Posterior vena cava (tissue), 2 donors: ENCODE results near the gene LRRTM2. TPM values are rescaled to one million over a fixed set of nuclear protein-coding genes. Genes with fewer than 3 reads are reported as not detected.

Experiments used
- DNase-seq: peaks from one replicate; pipeline ENCODE4 v3.0.0-alpha.2; 2020; ENCODE audit warnings: low spot score
- intact Hi-C, 2 donors: fragments of 100-400 bp; cut with DNase I; formaldehyde crosslinking; loops; one replicate each; pipeline versions ENCODE4 v1.14.1 to v1.14.2; 2022 to 2023
- total RNA-seq, 2 donors: library from RNA; stranded (reverse); fragmentation: NEBNext Ultra II Directional; extraction: Animal tissue kit (Norgen Biotek cat#: 25700); gene quantifications; one replicate each; pipeline ENCODE4 v1.2.1, GENCODE V29; 2021
- donor health status: DM: yes; HTN: yes; CAD: no.
- donor health status: DM: yes; HTN: yes; CAD: no.

LRRTM2 gene
- total RNA-seq, 2 donors from 2014 or later, result 0.09 to 0.10 TPM

DNA sequence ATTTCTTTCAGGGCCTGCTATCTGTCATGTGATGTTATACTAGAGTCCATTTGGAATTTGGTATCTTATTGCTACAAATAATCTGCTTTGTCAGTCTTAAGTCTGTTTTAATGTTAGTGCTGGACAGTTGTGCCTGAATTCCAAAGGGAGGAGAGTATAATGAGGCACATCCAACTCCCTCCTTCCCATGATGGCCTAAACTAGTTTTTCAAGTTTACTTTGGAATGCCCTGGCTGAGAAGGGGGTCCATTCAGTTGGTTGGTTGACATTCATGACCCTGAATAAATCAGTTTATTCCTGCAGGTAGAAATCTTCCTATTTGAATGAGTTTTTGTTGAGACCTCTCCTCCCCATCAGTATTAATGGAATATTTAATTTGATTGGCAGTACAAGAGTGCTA, 9.4 kb upstream of the LRRTM2 start:
- intact Hi-C loops, result no loop called here
- no peak for DNase-seq

GRCh38 chr5:138884094-138884493, 9.0 kb upstream of the LRRTM2 start:
- DNase-seq, result no peak
- intact Hi-C loops, result no loop called here

DNA sequence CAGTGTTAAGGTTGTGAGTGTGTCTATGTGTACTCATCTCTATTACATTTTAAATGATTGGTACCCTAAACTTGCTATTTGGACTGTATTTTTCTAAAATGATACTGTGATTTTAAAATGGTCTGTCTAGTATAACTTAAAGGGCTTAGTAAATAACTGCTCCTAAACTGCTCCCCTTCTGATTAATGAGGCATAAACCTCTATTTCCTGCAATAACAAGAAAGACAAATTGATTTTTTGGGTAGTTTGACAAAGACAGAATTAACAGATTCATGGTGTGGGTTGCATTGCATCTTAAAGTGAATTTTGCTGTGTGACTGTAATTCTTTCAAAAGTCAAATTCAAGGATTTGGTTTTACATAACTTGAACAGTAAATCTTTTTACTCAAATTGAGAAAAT, 8.1 kb upstream of the LRRTM2 start:
- no peak for DNase-seq
- intact Hi-C loops, result no loop called here

DNA sequence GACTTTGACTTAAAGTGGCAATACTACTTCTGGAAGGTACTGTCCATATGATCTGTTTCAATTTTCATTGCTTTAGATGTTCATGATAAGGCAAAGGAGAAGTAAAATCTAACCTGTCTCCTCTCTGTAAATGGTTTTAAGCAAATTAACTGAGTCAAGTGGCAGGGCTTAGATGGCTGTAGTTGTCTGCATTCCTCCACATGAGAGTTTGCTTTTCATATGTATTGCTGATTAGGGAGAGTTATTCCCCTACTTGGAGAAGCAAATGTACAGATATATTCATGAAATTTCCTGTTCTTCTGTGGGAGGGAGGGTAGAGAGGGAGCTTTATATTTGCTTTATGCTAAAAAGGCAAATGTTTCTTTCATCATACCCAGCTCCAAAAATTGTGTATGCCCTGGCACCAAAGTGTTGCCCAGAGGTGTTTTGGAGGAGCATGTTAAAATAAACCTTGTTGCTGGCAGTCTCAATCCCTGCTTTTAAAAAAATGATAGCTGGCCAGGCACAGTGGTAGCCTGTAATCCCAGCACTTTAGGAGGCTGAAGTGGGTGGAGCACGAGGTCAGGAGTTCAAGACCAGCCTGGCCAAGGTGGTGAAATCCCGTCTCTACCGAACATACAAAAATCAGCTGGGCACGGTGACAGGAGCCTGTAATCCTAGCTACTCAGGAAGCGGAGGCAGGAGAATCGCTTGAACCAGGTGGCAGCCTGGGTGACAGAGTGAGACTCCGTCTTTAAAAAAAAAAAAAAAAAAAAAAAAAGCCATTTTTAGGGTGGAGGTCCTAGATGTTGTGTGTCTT, 3.5 kb upstream of the LRRTM2 start:
- no peak for DNase-seq
- intact Hi-C loops, result no loop called here

DNA sequence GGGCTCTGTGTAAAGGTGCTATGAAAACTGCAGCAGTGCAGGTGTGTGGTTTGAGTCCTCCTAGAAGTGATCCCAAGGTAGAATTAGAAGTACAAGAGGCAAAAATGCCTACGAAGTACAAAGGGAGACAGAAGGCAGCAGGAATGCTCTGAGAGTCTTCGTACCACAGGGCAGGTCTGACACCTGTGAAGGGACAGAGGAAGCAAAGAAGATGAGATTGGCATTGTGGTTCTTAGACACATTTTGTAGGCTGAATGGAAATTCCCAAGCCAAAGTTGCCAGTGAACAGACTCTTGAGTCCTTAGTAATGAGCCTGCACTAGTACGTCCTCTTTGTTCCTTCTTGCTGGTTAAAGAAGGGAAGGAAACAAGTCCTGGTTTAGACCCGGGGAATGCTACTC, 1.7 kb upstream of the LRRTM2 start:
- intact Hi-C loops, result no loop called here
- no peak for DNase-seq

DNA sequence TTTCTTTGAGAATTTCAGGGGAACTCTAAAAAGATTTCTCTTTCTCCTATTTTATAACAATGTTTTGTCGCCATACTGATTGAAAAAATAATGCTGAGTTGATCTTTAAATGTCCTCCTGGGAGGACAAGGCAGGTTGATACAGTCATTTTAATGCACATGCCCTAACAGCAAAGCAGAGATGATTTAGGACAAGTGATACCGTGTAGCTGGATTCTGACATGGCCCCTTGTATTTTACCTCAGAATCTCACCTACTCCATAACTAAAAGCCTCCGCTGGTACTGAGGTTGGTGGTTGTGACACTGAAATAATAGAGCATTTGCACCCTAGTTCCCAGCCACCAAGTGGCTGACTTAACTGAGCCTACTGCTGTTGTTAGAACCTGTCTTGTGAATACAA, 811 bp upstream of the LRRTM2 start:
- intact Hi-C loops, result no loop called here
- DNase-seq, result no peak

- intact Hi-C loops, result no loop called here
- no peak for DNase-seq
Observed at GRCh38 chr5:138875552-138875875, 379 bp upstream of the LRRTM2 start.

DNA sequence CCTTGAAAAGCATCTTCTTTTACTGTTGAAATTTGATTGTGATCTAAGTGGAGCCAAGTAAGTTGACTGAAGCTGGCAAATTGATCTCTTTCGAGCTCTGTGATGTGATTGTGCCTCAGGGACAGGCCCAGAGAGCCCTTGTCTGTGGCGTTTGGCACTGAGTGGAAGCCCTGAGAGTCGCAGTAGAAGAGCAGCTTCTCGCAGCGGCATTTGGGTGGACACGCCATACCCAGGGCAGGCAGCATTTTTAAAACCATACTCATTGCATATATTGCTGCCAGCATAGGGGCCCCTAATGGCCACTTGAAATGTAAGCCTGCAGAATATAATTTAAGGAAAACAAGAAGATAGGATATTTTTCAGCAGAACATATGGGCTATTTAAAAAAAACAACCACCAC, 894 bp downstream of the LRRTM2 start:
- intact Hi-C loops, result no loop called here
- DNase-seq, result no peak

GRCh38 chr5:138873466-138874221, 1.5 kb downstream of the LRRTM2 start:
- DNase-seq, result no peak
- intact Hi-C loops, result no loop called here

DNA sequence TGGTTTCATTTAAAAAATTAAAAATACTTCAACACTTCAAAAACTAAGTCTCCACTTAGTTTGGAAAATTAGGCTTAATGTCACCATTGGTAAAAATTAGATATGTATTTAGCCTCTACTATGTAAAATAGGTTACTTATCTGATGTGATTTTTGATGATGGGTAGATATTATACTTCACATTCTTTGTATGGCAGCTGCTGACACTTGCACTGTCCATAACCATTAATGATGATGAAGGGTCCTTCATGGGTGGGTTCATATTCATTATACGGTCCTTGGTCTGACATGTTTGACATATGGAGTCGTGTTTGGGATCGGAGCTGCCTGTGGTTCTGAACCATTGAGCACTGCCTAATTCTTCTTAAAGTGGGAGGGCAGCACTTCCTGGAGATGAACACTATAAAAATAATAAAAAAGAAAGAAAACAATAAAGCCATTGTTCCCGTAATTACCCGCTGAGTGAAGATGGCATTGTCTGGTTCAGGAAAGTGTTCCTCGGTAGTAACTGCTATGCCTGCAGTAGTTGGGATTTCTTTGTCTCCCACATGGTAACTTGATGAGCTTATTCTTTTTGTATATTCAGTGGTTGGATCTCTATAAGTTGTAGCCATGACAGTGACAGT, 2.2 kb downstream of the LRRTM2 start:
- no peak for DNase-seq
- intact Hi-C loops, result no loop called here

DNA sequence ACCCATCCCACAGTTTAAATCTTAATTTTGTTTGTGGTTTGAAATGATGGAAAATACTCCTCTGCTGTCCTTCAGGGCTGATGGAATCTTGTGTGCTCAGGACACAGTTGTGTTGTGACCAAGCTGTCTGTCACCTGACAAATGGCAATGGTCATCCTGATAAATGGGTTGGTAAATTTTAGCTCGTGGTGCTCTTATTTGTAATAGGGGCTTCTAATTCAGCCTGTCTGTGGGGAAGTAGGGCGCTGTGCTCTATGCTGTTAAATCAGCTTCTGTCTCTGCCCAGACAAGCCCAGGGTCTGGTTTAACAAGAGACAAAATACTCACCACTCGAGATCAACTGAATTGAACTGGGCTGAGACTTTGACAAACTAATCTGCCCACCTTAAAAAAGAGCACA, 4.5 kb downstream of the LRRTM2 start:
- no peak for DNase-seq
- intact Hi-C loops, result no loop called here

GRCh38 chr5:138869763-138870500, 5.2 kb downstream of the LRRTM2 start:
- intact Hi-C loops, result no loop called here
- DNase-seq, result no peak

DNA sequence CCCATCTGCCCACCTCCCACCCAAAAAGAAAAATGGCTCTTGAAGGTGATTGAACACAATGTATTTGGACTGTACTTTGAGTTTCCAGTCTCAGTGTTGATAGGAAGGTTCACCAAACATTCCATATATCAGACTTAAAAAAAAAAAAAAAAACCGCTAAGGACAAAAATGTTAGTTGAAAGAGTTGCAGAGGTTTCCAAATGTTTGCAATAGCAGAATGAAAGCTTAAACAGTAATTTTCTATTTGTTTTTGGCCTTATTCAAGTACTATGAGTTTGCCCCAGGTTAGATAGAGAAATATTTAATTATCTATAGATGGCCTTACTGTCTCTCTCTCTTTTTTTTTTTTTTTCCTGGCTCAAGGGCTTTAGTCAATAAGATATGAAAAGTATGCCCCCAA, 6.1 kb downstream of the LRRTM2 start:
- intact Hi-C loops, result no loop called here
- no peak for DNase-seq

- intact Hi-C loops, result no loop called here
Observed at GRCh38 chr5:138867011-138867410, 8.1 kb downstream of the LRRTM2 start.

GRCh38 chr5:138853132-138853531, 22.0 kb downstream of the LRRTM2 start:
- intact Hi-C loops, result no loop called here
- DNase-seq, result no peak

More at GRCh38 chr5:138867011-138867410, 8.1 kb downstream of the LRRTM2 start:
- DNase-seq, result no peak

DNA sequence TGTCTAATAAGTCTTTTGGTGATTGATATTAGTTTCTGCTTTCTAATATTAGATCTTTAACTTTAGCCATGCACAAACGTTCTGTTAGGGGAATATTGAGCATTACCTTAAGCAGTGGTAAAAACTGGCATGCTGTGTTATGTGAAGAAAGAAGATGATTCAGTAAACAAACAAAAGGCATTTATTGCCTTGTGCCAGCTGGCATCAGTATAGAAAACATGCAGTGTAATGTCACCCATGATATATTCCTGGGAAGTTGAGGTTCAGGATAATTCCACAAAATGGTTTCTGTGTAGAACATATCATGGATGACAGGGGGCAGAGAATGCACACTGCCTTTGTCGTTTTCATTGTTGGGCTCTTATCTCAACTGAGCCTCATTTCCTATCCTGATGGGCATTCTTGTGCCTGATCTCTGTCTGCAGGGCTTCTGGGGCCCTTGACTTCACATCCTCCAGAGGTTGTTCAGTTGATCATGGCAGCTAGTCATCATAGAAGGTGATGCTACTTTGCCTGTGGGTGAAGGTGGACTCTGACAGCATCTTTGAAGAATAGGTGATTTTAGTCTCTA, 24.2 kb downstream of the LRRTM2 start:
- DNase-seq, result no peak

DNA sequence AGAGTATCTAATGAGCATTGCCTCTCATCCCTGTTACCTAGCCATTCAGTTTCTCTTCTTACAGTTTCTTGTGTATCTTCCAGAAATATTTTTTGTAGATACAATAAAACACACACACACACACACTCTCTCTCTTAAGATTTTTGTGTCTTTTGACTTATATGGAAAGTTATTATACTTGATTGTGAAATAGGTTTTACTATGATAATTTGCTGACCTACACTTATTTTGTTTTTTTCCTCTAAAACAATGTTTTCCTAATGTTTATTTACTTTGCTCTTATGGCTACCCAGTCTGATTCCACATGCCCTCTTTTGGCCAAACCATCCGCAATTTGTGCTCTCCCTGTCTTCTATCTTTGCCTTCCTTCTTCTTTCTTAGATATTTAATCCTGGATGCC, 25.3 kb downstream of the LRRTM2 start:
- no peak for DNase-seq
- intact Hi-C loops, result no loop called here

More for the DNA sequence above, 24.2 kb downstream of the LRRTM2 start:
- intact Hi-C loops, result no loop called here

- no peak for DNase-seq
- intact Hi-C loops, result no loop called here
Observed at GRCh38 chr5:138849439-138849838, 25.7 kb downstream of the LRRTM2 start.

GRCh38 chr5:138844812-138845513, 30.2 kb downstream of the LRRTM2 start:
- intact Hi-C loops, result no loop called here

More at GRCh38 chr5:138844812-138845513, 30.2 kb downstream of the LRRTM2 start:
- DNase-seq, result no peak
